Activated T-cell treated with anti-CD3 and anti-CD28 coated beads, Interleukin-2, amount 50 U/mL, for 4 hours (primary cell): ENCODE results near the gene AAGAB. TPM values are rescaled to one million over a fixed set of nuclear protein-coding genes. Genes with fewer than 3 reads are reported as not detected.
A peak's percentile ranks its signal among the peaks of the same experiment; 100 is the strongest.

ENCODE experiments used
- ATAC-seq, 2 donors: fragments of 200-7000 bp; cut with Tn5 transposase; one replicate each; pipeline ENCODE4 v1.10.0; 2021
- DNase-seq: peaks from one replicate; pipeline ENCODE4 v3.0.0-alpha.2; 2020
- H3K27me3 Mint-ChIP-seq: one replicate; pipeline ENCODE4 v1.8.0; 2021; ENCODE audit warnings: low read depth, mixed read lengths
- H3K36me3 Mint-ChIP-seq: one replicate; pipeline ENCODE4 v1.8.0; 2022; ENCODE audit warnings: mixed read lengths; ENCODE audit not compliant: insufficient read depth
- H3K4me1 Mint-ChIP-seq: one replicate; pipeline ENCODE4 v1.8.0; 2021; ENCODE audit warnings: low read depth, mixed read lengths
- H3K4me3 Mint-ChIP-seq: one replicate; pipeline ENCODE4 v1.8.0; 2021; ENCODE audit warnings: mild to moderate bottlenecking, moderate library complexity, mixed read lengths
- H3K9me3 Mint-ChIP-seq: one replicate; pipeline ENCODE4 v1.8.0; 2021; ENCODE audit warnings: mixed read lengths
- total RNA-seq, 3 donors: library from RNA; stranded (reverse); gene quantifications; one replicate each; pipeline ENCODE4 v1.2.1, GENCODE V29; 2021

AAGAB gene
- total RNA-seq, 3 donors from 2014 or later, result 46.7 to 50.2 (median 48.5) TPM

- Mint-ChIP-seq H3K27me3 (no peaks in the 10 kb centered on the region), H3K36me3 (peaks cover 16% of the 10 kb centered on the region), H3K4me3 (no peak overlapping the region), H3K9me3 (no peaks in the 10 kb centered on the region), H3K4me1 (peaks cover 10% of the 10 kb centered on the region)
- DNase-seq (no peak), ATAC-seq (no peak)
Measured at GRCh38 chr15:67184208-67184925, 70.1 kb downstream of the AAGAB start.

DNA sequence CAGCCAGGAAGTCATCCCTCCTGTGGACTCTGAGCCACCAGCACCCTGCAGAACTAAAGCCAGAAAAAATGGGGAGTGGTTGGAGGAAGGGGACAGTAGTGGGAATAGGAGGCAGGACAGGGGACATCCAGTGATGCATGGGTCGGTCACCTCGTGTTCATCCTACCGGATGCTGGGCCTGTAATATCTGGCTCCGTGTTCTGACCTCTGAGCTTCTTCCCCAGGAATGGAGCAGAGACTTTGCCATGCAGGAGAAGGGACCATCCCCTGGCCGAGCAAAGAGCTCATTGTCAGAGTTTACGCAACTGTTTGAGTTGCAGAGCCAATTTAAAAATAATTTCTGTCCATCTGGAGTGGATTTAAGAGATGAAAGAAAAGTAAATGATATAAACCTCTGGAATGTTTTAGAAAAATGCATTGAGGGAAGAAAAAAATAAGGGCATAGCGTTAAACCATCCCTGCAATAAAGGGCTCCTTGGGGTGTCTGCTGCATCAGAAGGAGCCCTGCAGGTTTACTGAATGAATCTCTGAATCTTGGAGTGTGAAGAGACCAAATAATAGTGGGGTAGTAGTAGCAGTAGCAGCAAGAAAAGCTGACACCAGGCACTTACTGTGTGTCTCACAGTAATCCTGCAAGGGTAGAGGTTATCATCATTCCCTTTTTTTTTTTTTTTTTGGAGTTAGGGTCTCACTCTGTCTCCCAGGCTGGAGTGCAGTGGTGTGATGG lies 70.9 kb downstream of the AAGAB start:
- Mint-ChIP-seq H3K4me1 (peaks cover 10% of the 10 kb centered on the region), H3K27me3 (no peaks in the 10 kb centered on the region), H3K9me3 (no peaks in the 10 kb centered on the region), H3K36me3 (peaks cover 14% of the 10 kb centered on the region), H3K4me3 (no peak overlapping the region)
- DNase-seq, result no peak
- ATAC-seq, result no peak

- DNase-seq (no peak), ATAC-seq (no peak)
- no peak overlapping the region for H3K4me3 Mint-ChIP-seq
- H3K4me1 Mint-ChIP-seq, result peaks cover 15% of the 10 kb centered on the region
- peaks cover 9% of the 10 kb centered on the region for H3K36me3 Mint-ChIP-seq
- H3K27me3 Mint-ChIP-seq, result no peaks in the 10 kb centered on the region
- H3K9me3 Mint-ChIP-seq, result no peaks in the 10 kb centered on the region
Measured at GRCh38 chr15:67181221-67181639, 73.2 kb downstream of the AAGAB start.

- Mint-ChIP-seq H3K4me3 (no peak overlapping the region), H3K4me1 (peaks cover 16% of the 10 kb centered on the region), H3K9me3 (no peaks in the 10 kb centered on the region), H3K36me3 (peaks cover 13% of the 10 kb centered on the region), H3K27me3 (no peaks in the 10 kb centered on the region)
- no peak for ATAC-seq
- no peak for DNase-seq
Measured at GRCh38 chr15:67180514-67181191, 73.8 kb downstream of the AAGAB start.

DNA sequence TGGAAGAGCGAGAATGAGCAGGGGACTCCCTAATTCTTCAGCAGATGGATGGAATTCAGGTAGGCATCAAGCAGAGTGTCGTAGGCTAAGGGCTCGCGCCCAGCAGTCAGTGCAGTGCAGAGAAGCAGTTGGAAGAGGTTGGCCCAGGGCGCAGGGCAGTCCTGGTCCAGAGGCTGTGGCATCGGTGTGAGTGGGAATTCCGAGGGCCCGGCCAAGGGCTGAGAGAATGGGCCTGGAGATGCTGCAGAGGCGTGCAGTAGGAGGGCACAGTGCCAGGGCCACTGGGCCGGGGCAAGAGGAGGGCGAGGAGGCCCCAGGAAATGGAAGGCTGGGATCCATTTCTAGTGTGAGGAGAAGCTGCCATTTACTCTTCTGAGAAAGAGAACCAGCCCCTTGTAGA lies 74.4 kb downstream of the AAGAB start:
- no peak for ATAC-seq
- H3K27me3 Mint-ChIP-seq, result no peaks in the 10 kb centered on the region
- H3K4me1 Mint-ChIP-seq, result peaks cover 18% of the 10 kb centered on the region
- no peak for DNase-seq
- H3K4me3 Mint-ChIP-seq, result no peak overlapping the region
- peaks cover 12% of the 10 kb centered on the region for H3K36me3 Mint-ChIP-seq
- no peaks in the 10 kb centered on the region for H3K9me3 Mint-ChIP-seq

DNA sequence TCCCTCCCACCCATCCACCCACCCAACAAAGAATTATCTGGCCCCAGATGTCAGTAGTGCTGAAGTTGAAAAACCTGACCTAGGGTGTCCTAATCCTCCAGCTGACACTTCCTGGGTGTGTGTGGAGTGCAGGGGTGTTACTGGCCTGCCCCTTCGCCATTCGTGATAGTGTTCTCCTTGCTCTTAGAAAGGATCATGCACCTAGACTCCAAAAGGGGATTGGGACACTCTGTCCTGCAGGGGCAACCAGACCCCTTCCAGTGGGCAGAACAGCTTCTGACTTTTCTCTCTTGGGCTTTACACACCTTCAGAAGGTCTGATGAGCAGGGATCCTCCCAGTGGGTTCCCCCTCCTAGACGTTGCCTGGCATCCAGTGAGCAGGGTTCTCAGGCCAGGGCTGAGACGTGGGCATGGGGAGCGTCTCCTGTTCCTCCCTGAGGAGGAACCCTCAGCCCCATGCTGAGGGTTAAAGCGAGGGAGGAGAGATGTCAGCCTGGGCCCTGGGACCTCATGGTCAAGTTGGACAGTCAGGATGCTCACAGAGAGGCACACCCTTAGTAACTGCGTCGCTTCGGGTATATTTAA lies 75.0 kb downstream of the AAGAB start:
- DNase-seq, result no peak
- Mint-ChIP-seq H3K27me3 (no peaks in the 10 kb centered on the region), H3K36me3 (peaks cover 14% of the 10 kb centered on the region), H3K4me3 (no peak overlapping the region), H3K4me1 (peaks cover 24% of the 10 kb centered on the region), H3K9me3 (no peaks in the 10 kb centered on the region)
- ATAC-seq, result no peak

- no peak overlapping the region for H3K4me3 Mint-ChIP-seq
- H3K27me3 Mint-ChIP-seq, result no peaks in the 10 kb centered on the region
- peaks cover 32% of the 10 kb centered on the region for H3K4me1 Mint-ChIP-seq
- DNase-seq (no peak), ATAC-seq (no peak)
- no peaks in the 10 kb centered on the region for H3K9me3 Mint-ChIP-seq
- peaks cover 15% of the 10 kb centered on the region for H3K36me3 Mint-ChIP-seq
Measured at GRCh38 chr15:67178569-67179210, 75.8 kb downstream of the AAGAB start.

GRCh38 chr15:67177752-67178151 lies 76.7 kb downstream of the AAGAB start:
- H3K4me1 Mint-ChIP-seq, result peaks cover 41% of the 10 kb centered on the region
- H3K27me3 Mint-ChIP-seq, result no peaks in the 10 kb centered on the region
- H3K4me3 Mint-ChIP-seq, result no peak overlapping the region
- DNase-seq (no peak), ATAC-seq (no peak)
- no peaks in the 10 kb centered on the region for H3K9me3 Mint-ChIP-seq
- peaks cover 24% of the 10 kb centered on the region for H3K36me3 Mint-ChIP-seq

GRCh38 chr15:67176195-67176971 lies 78.1 kb downstream of the AAGAB start:
- Mint-ChIP-seq H3K27me3 (no peaks in the 10 kb centered on the region), H3K4me1 (peaks cover 50% of the 10 kb centered on the region), H3K4me3 (no peak overlapping the region), H3K36me3 (peaks cover 33% of the 10 kb centered on the region), H3K9me3 (no peaks in the 10 kb centered on the region)
- DNase-seq, result no peak
- ATAC-seq, result no peak

DNA sequence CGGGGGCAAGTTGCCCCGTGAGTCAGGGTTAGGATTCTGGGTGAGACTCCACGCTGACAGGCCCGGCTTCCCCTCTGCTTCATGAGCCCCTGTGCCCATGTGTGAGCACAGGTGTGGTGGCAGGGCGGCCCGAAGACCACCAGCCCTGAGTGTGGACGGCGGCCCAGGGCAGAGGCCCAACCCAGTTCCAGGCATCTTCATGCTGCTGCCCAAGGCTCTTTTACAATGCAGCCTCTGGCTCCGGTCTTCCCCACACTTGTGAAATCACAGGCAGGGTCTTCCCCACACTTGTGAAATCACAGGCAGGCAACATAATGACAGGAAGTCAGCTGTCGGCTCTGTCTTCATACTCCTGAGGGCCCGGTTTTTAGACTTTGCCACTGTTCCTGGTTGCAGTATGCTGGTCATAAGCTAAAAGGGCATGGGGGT lies 78.8 kb downstream of the AAGAB start:
- Mint-ChIP-seq H3K36me3 (peaks cover 37% of the 10 kb centered on the region), H3K27me3 (no peaks in the 10 kb centered on the region), H3K4me3 (no peak overlapping the region), H3K4me1 (peaks cover 55% of the 10 kb centered on the region), H3K9me3 (no peaks in the 10 kb centered on the region)
- DNase-seq (no peak), ATAC-seq (peak in 1 of 2 donors; percentile 61)

GRCh38 chr15:67174864-67175573 lies 79.4 kb downstream of the AAGAB start:
- DNase-seq, result peak; percentile 15
- Mint-ChIP-seq H3K9me3 (no peaks in the 10 kb centered on the region), H3K27me3 (no peaks in the 10 kb centered on the region), H3K4me1 (peaks cover 56% of the 10 kb centered on the region), H3K36me3 (peaks cover 41% of the 10 kb centered on the region), H3K4me3 (peak overlapping the region; percentile 57)
- ATAC-seq, result peak; percentile 51 to 55

- no peaks in the 10 kb centered on the region for H3K9me3 Mint-ChIP-seq
- H3K36me3 Mint-ChIP-seq, result peaks cover 44% of the 10 kb centered on the region
- ATAC-seq, result no peak
- H3K4me3 Mint-ChIP-seq, result peak overlapping the region; percentile 57
- H3K27me3 Mint-ChIP-seq, result no peaks in the 10 kb centered on the region
- H3K4me1 Mint-ChIP-seq, result peaks cover 59% of the 10 kb centered on the region
- no peak for DNase-seq
Measured at GRCh38 chr15:67174446-67174845, 80.0 kb downstream of the AAGAB start.

- H3K36me3 Mint-ChIP-seq, result peaks cover 43% of the 10 kb centered on the region
- DNase-seq (no peak), ATAC-seq (no peak)
- no peak overlapping the region for H3K4me3 Mint-ChIP-seq
- H3K4me1 Mint-ChIP-seq, result peaks cover 59% of the 10 kb centered on the region
- H3K27me3 Mint-ChIP-seq, result no peaks in the 10 kb centered on the region
- H3K9me3 Mint-ChIP-seq, result no peaks in the 10 kb centered on the region
Measured at GRCh38 chr15:67173786-67174185, 80.7 kb downstream of the AAGAB start.
